OCI-LY1 (cell line): ENCODE measurements around the gene ALOX5AP.

Experiments
- H2AFZ ChIP-seq: fragments of 200-600 bp; sonication (generic), shearing (Covaris generic); 2 replicates; pipeline ENCODE4 v1.6.0; 2014; ENCODE audit warnings: antibody characterized with exemption, mild to moderate bottlenecking, low read length
- H3F3A ChIP-seq: fragments of 200-600 bp; sonication (generic), shearing (Covaris generic); 2 replicates; pipeline ENCODE4 v1.6.0; 2014; ENCODE audit warnings: mild to moderate bottlenecking, antibody characterized with exemption, low read length, moderate library complexity; ENCODE audit not compliant: insufficient read depth
- H3K27ac ChIP-seq: fragments of 200-600 bp; sonication (generic); 2 replicates; pipeline ENCODE4 v1.5.1; 2014; ENCODE audit warnings: low read length, mixed run types, mild to moderate bottlenecking, low read depth; ENCODE audit not compliant: poor library complexity, severe bottlenecking
- H3K27me3 ChIP-seq: fragments of 200-600 bp; sonication (generic); 2 replicates; pipeline ENCODE4 v1.6.0; 2014; ENCODE audit warnings: antibody characterized with exemption, mild to moderate bottlenecking, low read length, moderate library complexity; ENCODE audit not compliant: insufficient read depth
- H3K36me3 ChIP-seq: fragments of 200-600 bp; sonication (generic); 2 replicates; pipeline ENCODE4 v1.6.1; 2014; ENCODE audit warnings: mild to moderate bottlenecking, antibody characterized with exemption, low read length, moderate library complexity, mixed read lengths; ENCODE audit not compliant: insufficient read depth
- H3K4me1 ChIP-seq: fragments of 200-600 bp; sonication (generic); 2 replicates; pipeline ENCODE4 v1.5.1; 2014; ENCODE audit warnings: mild to moderate bottlenecking, low read length, moderate library complexity; ENCODE audit not compliant: insufficient read depth, severe bottlenecking
- H3K4me2 ChIP-seq: fragments of 200-600 bp; sonication (generic), shearing (Covaris generic); 2 replicates; pipeline ENCODE4 v1.6.1; 2014; ENCODE audit warnings: low read length
- H3K4me3 ChIP-seq: fragments of 200-600 bp; sonication (generic); 2 replicates; pipeline ENCODE4 v1.5.1; 2014; ENCODE audit warnings: low read length, low read depth, mild to moderate bottlenecking, mixed read lengths; ENCODE audit not compliant: poor library complexity, severe bottlenecking
- H3K79me2 ChIP-seq: fragments of 200-600 bp; shearing (Covaris generic); 2 replicates; pipeline ENCODE4 v1.6.1; 2016; ENCODE audit warnings: mixed run types, low read length, mixed read lengths; ENCODE audit not compliant: insufficient read depth
- H3K9ac ChIP-seq: fragments of 200-600 bp; sonication (generic), shearing (Covaris generic); 2 replicates; pipeline ENCODE4 v1.6.1; 2014; ENCODE audit warnings: mild to moderate bottlenecking, low read length, mixed read lengths
- H3K9me2 ChIP-seq: fragments of 200-600 bp; sonication (generic), shearing (Covaris generic); 2 replicates; pipeline ENCODE4 v1.6.1; 2014; ENCODE audit warnings: low read depth, mild to moderate bottlenecking, low read length, mixed read lengths
- H3K9me3 ChIP-seq: fragments of 200-600 bp; shearing (Covaris generic); 2 replicates; pipeline ENCODE4 v1.6.1; 2014; ENCODE audit warnings: low read length, mixed read lengths
- H4K20me1 ChIP-seq: fragments of 200-600 bp; sonication (generic), shearing (Covaris generic); 2 replicates; pipeline ENCODE4 v1.6.0; 2016; ENCODE audit warnings: mild to moderate bottlenecking, low read length; ENCODE audit not compliant: insufficient read depth
- EZH2 ChIP-seq: fragments of 200-600 bp; sonication (generic), shearing (Covaris generic); IDR thresholded peaks from 2 replicates; pipeline ENCODE4 v1.8.0; 2017; ENCODE audit warnings: borderline replicate concordance, mixed run types, mild to moderate bottlenecking, antibody characterized with exemption, low read length, moderate library complexity, mixed read lengths
- TF ChIP-seq, protein P1 (sequence below): fragments of 200-600 bp; sonication (generic), shearing (Covaris generic); IDR thresholded peaks from 2 replicates; pipeline ENCODE4 v1.5.1; 2017; ENCODE audit warnings: mild to moderate bottlenecking, antibody characterized with exemption, low read length, moderate library complexity, mixed read lengths

Gene ALOX5AP

DNA sequence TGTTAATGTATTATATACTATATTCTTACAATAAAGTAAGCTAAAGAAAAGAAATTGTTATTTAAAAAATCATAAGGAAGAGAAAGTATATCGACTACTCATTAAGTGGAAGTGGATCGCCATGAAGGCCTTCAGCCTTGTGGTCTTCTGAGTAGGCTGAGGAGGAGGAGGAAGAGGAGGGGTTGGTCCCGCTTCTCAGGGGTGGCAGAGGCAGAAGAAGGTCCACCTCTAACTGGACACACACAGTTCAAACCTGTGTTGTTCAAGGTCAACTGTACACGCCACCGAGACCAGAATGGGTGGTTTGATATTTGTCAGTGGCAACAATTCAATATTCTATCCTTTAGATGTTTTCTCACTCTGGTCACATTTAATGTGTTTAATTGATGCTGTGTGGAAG is 67.2 kb downstream of the ALOX5AP start:
- peaks cover 7% of the 10 kb centered on the region for H3K4me1 ChIP-seq
- TF ChIP-seq, protein P1, sequence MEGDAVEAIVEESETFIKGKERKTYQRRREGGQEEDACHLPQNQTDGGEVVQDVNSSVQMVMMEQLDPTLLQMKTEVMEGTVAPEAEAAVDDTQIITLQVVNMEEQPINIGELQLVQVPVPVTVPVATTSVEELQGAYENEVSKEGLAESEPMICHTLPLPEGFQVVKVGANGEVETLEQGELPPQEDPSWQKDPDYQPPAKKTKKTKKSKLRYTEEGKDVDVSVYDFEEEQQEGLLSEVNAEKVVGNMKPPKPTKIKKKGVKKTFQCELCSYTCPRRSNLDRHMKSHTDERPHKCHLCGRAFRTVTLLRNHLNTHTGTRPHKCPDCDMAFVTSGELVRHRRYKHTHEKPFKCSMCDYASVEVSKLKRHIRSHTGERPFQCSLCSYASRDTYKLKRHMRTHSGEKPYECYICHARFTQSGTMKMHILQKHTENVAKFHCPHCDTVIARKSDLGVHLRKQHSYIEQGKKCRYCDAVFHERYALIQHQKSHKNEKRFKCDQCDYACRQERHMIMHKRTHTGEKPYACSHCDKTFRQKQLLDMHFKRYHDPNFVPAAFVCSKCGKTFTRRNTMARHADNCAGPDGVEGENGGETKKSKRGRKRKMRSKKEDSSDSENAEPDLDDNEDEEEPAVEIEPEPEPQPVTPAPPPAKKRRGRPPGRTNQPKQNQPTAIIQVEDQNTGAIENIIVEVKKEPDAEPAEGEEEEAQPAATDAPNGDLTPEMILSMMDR = no peak
- no peak for TF ChIP-seq EZH2
- no peaks in the 10 kb centered on the region for H3F3A ChIP-seq
- no peaks in the 10 kb centered on the region for H3K79me2 ChIP-seq
- H3K4me3 ChIP-seq = no peak overlapping the region
- no peak overlapping the region for H3K9ac ChIP-seq
- H2AFZ ChIP-seq = no peak overlapping the region
- H3K9me3 ChIP-seq = no peaks in the 10 kb centered on the region
- H3K27ac ChIP-seq = no peak overlapping the region
- no peaks in the 10 kb centered on the region for H4K20me1 ChIP-seq
- H3K36me3 ChIP-seq = no peaks in the 10 kb centered on the region
- H3K4me2 ChIP-seq = no peak overlapping the region
- H3K9me2 ChIP-seq = no peaks in the 10 kb centered on the region
- H3K27me3 ChIP-seq = no peaks in the 10 kb centered on the region

DNA sequence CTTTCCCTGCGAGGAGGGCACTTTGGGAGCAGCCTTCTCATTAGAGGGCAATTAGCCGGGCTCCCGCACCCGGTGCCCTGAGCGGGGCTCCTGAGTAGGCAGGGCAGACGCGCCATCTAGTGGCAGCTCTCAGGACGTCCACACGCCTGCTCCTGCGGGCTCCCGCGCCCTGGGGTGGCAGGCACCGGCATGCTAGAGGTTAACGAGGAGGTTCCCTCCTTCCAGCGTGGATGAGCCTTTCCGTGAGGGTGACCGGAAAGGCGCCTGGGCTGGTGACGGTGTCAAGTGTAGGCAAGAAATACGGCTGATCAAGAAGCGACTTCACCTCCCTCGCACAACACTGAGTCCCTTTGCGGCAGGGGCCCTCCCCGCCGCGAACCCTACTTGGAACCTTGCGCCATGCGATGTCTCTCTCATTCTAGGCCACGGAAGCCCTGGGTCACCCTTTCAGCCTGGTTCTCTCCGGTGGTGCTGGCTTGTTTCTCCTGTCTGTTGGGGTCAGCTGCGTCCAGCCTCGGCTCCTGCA is 67.7 kb downstream of the ALOX5AP start:
- peak overlapping the region; percentile 46 for H3K4me3 ChIP-seq
- H3K79me2 ChIP-seq = no peaks in the 10 kb centered on the region
- H3K9me3 ChIP-seq = no peaks in the 10 kb centered on the region
- H3K4me1 ChIP-seq = peaks cover 7% of the 10 kb centered on the region
- H3K9me2 ChIP-seq = no peaks in the 10 kb centered on the region
- H4K20me1 ChIP-seq = no peaks in the 10 kb centered on the region
- no peak overlapping the region for H2AFZ ChIP-seq
- TF ChIP-seq, protein P1 = peak; percentile 92
- TF ChIP-seq EZH2 = no peak
- H3K36me3 ChIP-seq = no peaks in the 10 kb centered on the region
- H3F3A ChIP-seq = no peaks in the 10 kb centered on the region
- no peak overlapping the region; the same call in 1 of the 2 replicates for H3K9ac ChIP-seq
- no peak overlapping the region for H3K27ac ChIP-seq
- H3K4me2 ChIP-seq = peak overlapping the region; percentile 64
- no peaks in the 10 kb centered on the region for H3K27me3 ChIP-seq

DNA sequence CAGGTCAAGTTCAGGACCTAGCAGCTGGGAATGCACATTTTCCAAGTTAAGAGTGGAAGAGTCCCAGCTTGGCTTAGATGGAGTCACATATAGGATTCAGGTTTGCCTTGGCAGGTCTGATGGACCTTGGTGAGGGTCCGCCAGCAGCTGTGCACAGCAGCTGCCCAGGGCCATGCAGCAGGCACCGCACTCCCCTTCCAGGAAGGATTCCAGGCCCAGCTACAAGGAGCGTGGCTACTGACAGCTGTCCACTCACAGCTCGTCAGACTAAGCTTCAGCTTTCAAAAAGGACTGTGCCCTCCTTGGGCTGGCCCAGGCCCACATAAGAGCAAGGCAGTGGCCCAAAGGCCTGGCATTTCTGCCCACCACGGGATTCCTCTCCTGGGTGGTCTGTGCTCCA is 68.4 kb downstream of the ALOX5AP start:
- peaks cover 7% of the 10 kb centered on the region for H3K4me1 ChIP-seq
- no peaks in the 10 kb centered on the region for H3K36me3 ChIP-seq
- no peaks in the 10 kb centered on the region for H3F3A ChIP-seq
- no peak overlapping the region for H3K9ac ChIP-seq
- H4K20me1 ChIP-seq = no peaks in the 10 kb centered on the region
- H3K4me3 ChIP-seq = no peak overlapping the region
- no peaks in the 10 kb centered on the region for H3K27me3 ChIP-seq
- H2AFZ ChIP-seq = no peak overlapping the region
- H3K79me2 ChIP-seq = no peaks in the 10 kb centered on the region
- H3K4me2 ChIP-seq = no peak overlapping the region
- no peaks in the 10 kb centered on the region for H3K9me2 ChIP-seq
- no peak for TF ChIP-seq EZH2
- TF ChIP-seq, protein P1 = no peak
- H3K27ac ChIP-seq = no peak overlapping the region
- no peaks in the 10 kb centered on the region for H3K9me3 ChIP-seq
